ENCODE measurements around the gene SNPH.

Gene SNPH

GRCh38 chr20:1272368-1273100 is 6.4 kb downstream of the SNPH start:
- Mint-ChIP-seq H3K4me1 (peaks cover 20% of the 10 kb centered on the region), H3K36me3 (peaks cover 11% of the 10 kb centered on the region)

DNA sequence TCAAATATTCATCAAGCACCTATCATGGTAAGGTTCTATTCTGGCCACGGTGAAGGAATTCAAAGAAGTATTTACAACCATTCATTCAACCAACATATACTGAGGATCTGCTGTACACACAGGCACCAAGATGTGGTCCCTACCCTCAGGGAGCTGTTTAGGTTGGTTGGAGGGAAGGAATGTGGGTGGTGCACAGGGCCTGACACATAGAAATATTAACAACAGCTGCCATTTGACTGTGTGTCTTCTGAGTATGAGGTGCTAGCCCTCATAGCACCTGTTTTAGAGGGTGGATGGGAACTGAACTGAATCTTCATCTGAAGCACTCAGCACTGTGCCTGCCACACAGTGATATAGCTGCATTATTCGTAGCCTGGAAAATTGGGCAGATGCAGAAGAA is 7.3 kb downstream of the SNPH start:
- CTCF ChIA-PET: interaction anchor here (0.7 to 0.9 kb wide), 2 partner anchors 12 to 14 kb away, joined by 3 read pairs; no protein-coding TSS in a partner anchor

More at GRCh38 chr20:1272368-1273100, 6.4 kb downstream of the SNPH start:
- no peak for DNase-seq
- no peak overlapping the region for H3K4me3 Mint-ChIP-seq
- H3K27me3 Mint-ChIP-seq: no peaks in the 10 kb centered on the region
- no peak overlapping the region for H3K27ac Mint-ChIP-seq
- CTCF ChIA-PET: interaction anchor here (0.6 to 0.9 kb wide), 2 partner anchors 9 to 14 kb away, joined by 3 read pairs; no protein-coding TSS in a partner anchor
- H3K9me3 Mint-ChIP-seq: no peaks in the 10 kb centered on the region

DNA sequence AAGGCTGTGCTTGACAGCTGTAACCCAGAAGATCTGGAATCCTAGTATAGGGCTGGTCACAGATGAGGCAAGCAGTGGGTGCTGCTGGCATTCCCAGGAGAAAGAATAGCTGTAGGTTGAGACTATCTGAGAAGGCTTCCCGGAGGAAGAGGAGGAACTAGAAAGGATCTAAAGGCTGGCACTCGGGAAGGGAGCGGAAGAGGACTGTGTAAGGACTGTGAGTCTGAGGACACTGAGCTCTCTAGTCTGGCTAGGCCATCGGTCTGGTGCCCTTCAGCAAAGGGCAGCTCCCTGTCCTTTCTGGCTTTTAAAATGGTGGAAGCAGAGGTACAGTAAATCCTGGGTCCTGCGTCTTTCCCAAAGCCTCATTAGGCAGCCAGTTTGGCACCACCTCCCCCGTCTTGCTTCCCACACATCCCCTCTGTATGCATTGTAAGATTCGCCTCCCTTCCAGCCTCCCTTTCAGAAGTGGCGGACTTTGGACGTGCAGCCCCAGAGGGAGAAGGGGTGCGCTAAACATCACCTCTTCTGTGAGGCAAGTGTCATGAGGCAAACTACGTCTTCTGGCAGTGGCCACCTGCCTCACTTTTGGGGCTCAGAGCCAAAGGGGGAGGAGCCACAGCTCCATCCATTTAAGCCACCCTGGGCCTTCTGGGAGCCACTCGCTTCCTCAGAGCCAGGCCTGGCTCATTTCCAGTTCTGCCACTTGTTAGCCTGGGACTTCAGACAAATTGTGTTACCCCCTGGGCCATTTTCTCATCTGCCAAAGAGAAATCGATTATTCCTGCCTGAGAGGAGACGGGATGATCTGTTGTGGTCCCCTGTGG is 8.6 kb downstream of the SNPH start:
- Mint-ChIP-seq H3K4me3 (no peak overlapping the region), H3K27ac (no peak overlapping the region), H3K36me3 (peaks cover 11% of the 10 kb centered on the region), H3K27me3 (no peaks in the 10 kb centered on the region), H3K4me1 (peaks cover 9% of the 10 kb centered on the region), H3K9me3 (no peaks in the 10 kb centered on the region)
- CTCF ChIA-PET: interaction anchor here (1.3 kb wide), 1 partner anchor 8 kb away, joined by 6 read pairs; the partner anchor contains the start of gene SNPH
- DNase-seq: no peak

More for the DNA sequence above, 7.3 kb downstream of the SNPH start:
- Mint-ChIP-seq H3K27ac (no peak overlapping the region), H3K36me3 (peaks cover 11% of the 10 kb centered on the region), H3K4me3 (no peak overlapping the region), H3K4me1 (peaks cover 12% of the 10 kb centered on the region), H3K27me3 (no peaks in the 10 kb centered on the region), H3K9me3 (no peaks in the 10 kb centered on the region)
- DNase-seq: no peak

GRCh38 chr20:1275919-1276318 is 9.8 kb downstream of the SNPH start:
- Mint-ChIP-seq H3K36me3 (peaks cover 9% of the 10 kb centered on the region), H3K27me3 (no peaks in the 10 kb centered on the region), H3K4me1 (peaks cover 9% of the 10 kb centered on the region), H3K27ac (no peak overlapping the region), H3K9me3 (no peaks in the 10 kb centered on the region), H3K4me3 (no peak overlapping the region)
- DNase-seq: no peak
- CTCF ChIA-PET: interaction anchor here (1.3 kb wide), 1 partner anchor 10 kb away, joined by 6 read pairs; the partner anchor contains the start of gene SNPH

- Mint-ChIP-seq H3K4me3 (no peak overlapping the region), H3K27me3 (no peaks in the 10 kb centered on the region), H3K36me3 (peaks cover 11% of the 10 kb centered on the region), H3K27ac (no peak overlapping the region), H3K4me1 (peaks cover 14% of the 10 kb centered on the region), H3K9me3 (no peaks in the 10 kb centered on the region)
- CTCF ChIA-PET: no interaction called here
- DNase-seq: no peak
Observed at GRCh38 chr20:1277529-1278322, 11.6 kb downstream of the SNPH start.

GRCh38 chr20:1278993-1279392 is 12.9 kb downstream of the SNPH start:
- H3K27me3 Mint-ChIP-seq: no peaks in the 10 kb centered on the region
- no peak overlapping the region for H3K4me3 Mint-ChIP-seq
- CTCF ChIA-PET: no interaction called here
- peaks cover 7% of the 10 kb centered on the region for H3K36me3 Mint-ChIP-seq
- H3K4me1 Mint-ChIP-seq: peaks cover 16% of the 10 kb centered on the region
- no peak overlapping the region for H3K27ac Mint-ChIP-seq
- no peaks in the 10 kb centered on the region for H3K9me3 Mint-ChIP-seq
- DNase-seq: no peak

- CTCF ChIA-PET: interaction anchor here (0.9 kb wide), 1 partner anchor 158 kb away, joined by 3 read pairs; no protein-coding TSS in a partner anchor
Observed at GRCh38 chr20:1280195-1281102, 14.4 kb downstream of the SNPH start.

DNA sequence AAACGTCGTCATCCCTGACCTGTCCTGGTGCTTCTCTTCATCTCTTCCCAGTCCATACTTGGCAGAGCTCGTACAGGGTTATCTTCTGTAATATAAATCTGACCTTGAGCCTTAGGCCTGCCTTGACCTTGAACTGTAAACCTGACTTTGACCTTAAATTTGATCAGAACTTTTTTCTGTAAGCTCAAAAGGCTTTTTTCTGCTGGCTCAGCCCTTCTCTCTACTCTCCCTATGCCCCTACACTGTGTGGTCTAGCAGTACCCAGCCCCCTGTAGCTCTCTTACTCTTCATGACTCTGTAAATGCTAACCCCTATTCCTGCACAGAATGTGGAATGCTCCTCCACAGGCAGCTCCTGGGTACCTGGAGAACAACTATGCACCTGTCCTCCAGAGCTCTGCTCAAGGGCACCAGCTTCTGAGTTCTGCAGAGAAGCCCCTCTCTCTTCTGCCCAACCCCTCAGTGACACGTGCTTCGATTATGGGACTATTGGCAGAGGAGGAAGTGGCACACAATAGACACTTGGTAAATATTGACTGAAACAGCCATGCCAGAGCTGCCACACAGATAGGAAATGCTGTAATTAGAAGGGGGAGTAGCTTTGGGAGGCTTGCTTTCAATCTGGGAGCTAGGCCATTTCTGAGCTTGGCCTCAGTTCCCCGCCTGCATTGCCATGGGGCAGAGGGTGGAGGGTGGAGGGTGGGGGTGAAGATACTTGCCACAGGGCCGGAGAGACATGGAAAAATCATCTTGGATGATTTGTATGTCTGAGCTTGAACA is 15.4 kb downstream of the SNPH start:
- Mint-ChIP-seq H3K9me3 (no peaks in the 10 kb centered on the region), H3K4me3 (no peak overlapping the region), H3K36me3 (peaks cover 5% of the 10 kb centered on the region), H3K4me1 (peaks cover 37% of the 10 kb centered on the region), H3K27ac (no peak overlapping the region), H3K27me3 (no peaks in the 10 kb centered on the region)
- DNase-seq: no peak
- CTCF ChIA-PET: interaction anchor here (1.0 to 1.4 kb wide), 3 partner anchors 9 to 16 kb away, joined by 3 read pairs; no protein-coding TSS in a partner anchor

More at GRCh38 chr20:1280195-1281102, 14.4 kb downstream of the SNPH start:
- Mint-ChIP-seq H3K27ac (no peak overlapping the region), H3K36me3 (peaks cover 5% of the 10 kb centered on the region), H3K9me3 (no peaks in the 10 kb centered on the region), H3K4me1 (peaks cover 30% of the 10 kb centered on the region), H3K4me3 (no peak overlapping the region), H3K27me3 (no peaks in the 10 kb centered on the region)
- no peak for DNase-seq

- CTCF ChIA-PET: interaction anchor here (1.2 kb wide), 1 partner anchor 226 kb away, joined by 3 read pairs; no protein-coding TSS in a partner anchor
- Mint-ChIP-seq H3K27me3 (no peaks in the 10 kb centered on the region), H3K27ac (no peak overlapping the region), H3K4me1 (peaks cover 52% of the 10 kb centered on the region), H3K4me3 (no peak overlapping the region), H3K36me3 (peaks cover 8% of the 10 kb centered on the region), H3K9me3 (no peaks in the 10 kb centered on the region)
- no peak for DNase-seq
Observed at GRCh38 chr20:1282966-1283365, 16.9 kb downstream of the SNPH start.

- Mint-ChIP-seq H3K4me1 (peaks cover 57% of the 10 kb centered on the region), H3K4me3 (no peak overlapping the region)
- CTCF ChIA-PET: interaction anchor here (1.2 kb wide), 1 partner anchor 225 kb away, joined by 3 read pairs; no protein-coding TSS in a partner anchor
Observed at GRCh38 chr20:1283522-1284510, 17.7 kb downstream of the SNPH start.

DNA sequence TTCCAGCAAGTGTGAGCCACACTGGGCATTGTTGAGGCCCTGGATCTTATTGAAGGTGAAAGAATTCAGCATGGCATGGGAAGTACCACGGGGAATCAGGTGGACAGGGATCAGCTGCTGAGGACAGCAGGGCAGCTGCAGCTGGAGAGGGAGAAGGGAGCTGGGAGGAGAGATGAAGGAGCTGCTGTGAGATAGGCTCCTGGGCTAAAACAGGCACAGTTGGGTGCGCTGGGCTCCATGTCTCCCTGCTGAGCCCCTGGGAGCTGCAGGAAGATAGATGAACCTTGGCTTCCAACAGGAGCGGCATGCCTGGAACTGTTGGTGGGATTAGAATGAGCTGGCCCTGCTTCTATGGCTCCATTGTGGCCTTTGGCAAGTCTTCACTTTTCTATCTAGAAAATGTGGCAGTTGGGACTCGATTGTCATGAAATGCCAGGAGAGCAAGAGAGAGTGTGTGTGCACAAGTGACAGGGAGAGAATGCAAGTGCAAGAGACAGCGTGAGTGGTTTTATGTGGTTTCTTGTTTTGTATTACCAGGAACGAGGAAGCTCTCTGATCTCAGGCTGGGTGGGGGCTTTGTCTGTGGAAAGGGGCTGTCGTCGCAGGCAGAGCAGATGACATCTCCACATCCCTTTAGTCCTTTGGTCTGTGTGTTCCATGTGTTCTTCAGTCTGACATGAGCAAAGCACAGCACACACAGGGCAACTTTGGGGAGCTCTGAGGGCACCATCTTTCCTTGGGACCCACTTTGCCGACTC is 20.4 kb downstream of the SNPH start:
- Mint-ChIP-seq H3K9me3 (no peaks in the 10 kb centered on the region), H3K4me3 (peak overlapping the region; percentile 65), H3K27me3 (no peaks in the 10 kb centered on the region), H3K36me3 (peaks cover 9% of the 10 kb centered on the region), H3K27ac (peak overlapping the region; percentile 98), H3K4me1 (peaks cover 54% of the 10 kb centered on the region)
- DNase-seq: peak; percentile 67
- CTCF ChIA-PET: interaction anchor here (0.6 to 2.4 kb wide), 4 partner anchors 13 to 179 kb away, joined by 3 to 9 read pairs (median 3); no protein-coding TSS in a partner anchor

More at GRCh38 chr20:1283522-1284510, 17.7 kb downstream of the SNPH start:
- Mint-ChIP-seq H3K27me3 (no peaks in the 10 kb centered on the region), H3K9me3 (no peaks in the 10 kb centered on the region), H3K36me3 (peaks cover 10% of the 10 kb centered on the region), H3K27ac (no peak overlapping the region)
- no peak for DNase-seq
